ENCODE results near the gene PAPOLG. TPM values are rescaled to one million over a fixed set of nuclear protein-coding genes. Genes with fewer than 3 reads are reported as not detected.

Gene PAPOLG
- total RNA-seq, 1 donor from 2014 or later = 14.8 TPM

DNA sequence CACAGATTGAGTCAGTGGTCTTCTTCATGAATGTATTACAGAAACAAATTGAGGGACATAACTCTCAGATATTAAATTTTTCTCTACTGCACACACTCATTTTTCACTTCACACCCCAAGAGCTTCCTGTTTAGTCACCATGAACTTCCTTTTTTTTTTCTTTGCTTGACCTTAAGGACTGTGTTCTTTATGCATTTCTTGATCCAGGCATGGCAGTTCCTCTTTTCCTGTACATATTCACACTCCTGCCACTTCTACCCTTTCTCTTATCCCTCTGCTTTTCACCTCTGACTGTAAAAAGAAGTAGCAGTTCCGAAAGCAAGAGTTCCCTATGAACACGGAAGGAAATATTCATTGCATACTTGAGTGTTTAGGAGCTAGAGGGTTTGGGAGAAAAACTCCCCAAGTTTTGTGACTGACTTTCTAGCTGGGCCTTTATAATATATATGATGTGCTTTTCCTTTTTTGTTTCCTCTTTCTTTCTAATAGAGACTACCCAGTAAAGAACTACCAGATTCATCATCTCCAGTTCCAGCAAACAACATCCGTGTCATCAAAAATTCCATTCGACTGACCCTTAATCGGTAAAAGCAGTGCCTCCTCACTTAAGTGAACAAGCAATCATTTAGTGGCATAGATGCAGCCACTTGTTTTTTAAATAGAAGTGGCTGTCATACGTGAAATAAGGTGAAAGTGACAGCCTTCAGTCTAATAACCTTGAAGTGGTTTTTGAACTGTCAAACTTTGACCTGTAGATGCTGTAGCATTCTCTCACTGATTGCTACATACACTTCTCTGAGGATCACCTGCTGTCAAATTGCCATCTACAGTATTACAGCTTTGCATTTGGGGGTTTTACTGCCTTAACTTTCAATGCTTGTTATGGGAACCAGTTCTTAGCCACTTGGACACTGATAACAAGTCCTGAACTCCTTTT, 40.8 kb downstream of the PAPOLG start:
- Histone ChIP-seq H3K9ac (ENCODE audit: low read length) (no peak overlapping the region), H3K4me3 (ENCODE audit: insufficient read depth, low read depth, low read length) (no peak overlapping the region), H3K27me3 (ENCODE audit: insufficient read depth, low read length) (no peaks in the 10 kb centered on the region), H3K27ac (ENCODE audit: low read depth, low read length) (no peak overlapping the region), H3K36me3 (ENCODE audit: insufficient read depth, low read length) (peaks cover 30% of the 10 kb centered on the region), H3K79me2 (ENCODE audit: insufficient read depth, low read length) (no peaks in the 10 kb centered on the region), H4K20me1 (ENCODE audit: insufficient read depth, low read length) (no peaks in the 10 kb centered on the region), H3K9me3 (ENCODE audit: insufficient read depth, low read depth, low read length) (no peaks in the 10 kb centered on the region), H3K4me1 (ENCODE audit: insufficient read depth, low read length) (no peaks in the 10 kb centered on the region), H3K4me2 (ENCODE audit: low read length) (no peak overlapping the region), H2AFZ (ENCODE audit: low read depth, low read length) (no peak overlapping the region)
- Mint-ChIP-seq H3K27me3 (ENCODE audit: low read depth, unreplicated experiment) (no peaks in the 10 kb centered on the region), H3K27ac (ENCODE audit: unreplicated experiment) (no peak overlapping the region), H3K9me3 (ENCODE audit: unreplicated experiment) (no peaks in the 10 kb centered on the region), H3K4me3 (ENCODE audit: unreplicated experiment) (no peak overlapping the region), H3K36me3 (ENCODE audit: low read depth, unreplicated experiment) (peaks cover 4% of the 10 kb centered on the region), H3K4me1 (ENCODE audit: low read depth, unreplicated experiment) (peaks cover 5% of the 10 kb centered on the region)
- FAIRE-seq = no peak
- DNase-seq (ENCODE audit: low read depth) = no peak
- TF ChIP-seq EZH2 (IDR thresholded peaks at IDR 0.05; ENCODE audit: insufficient read depth, low read length) = no peak
- TF ChIP-seq, protein P1, sequence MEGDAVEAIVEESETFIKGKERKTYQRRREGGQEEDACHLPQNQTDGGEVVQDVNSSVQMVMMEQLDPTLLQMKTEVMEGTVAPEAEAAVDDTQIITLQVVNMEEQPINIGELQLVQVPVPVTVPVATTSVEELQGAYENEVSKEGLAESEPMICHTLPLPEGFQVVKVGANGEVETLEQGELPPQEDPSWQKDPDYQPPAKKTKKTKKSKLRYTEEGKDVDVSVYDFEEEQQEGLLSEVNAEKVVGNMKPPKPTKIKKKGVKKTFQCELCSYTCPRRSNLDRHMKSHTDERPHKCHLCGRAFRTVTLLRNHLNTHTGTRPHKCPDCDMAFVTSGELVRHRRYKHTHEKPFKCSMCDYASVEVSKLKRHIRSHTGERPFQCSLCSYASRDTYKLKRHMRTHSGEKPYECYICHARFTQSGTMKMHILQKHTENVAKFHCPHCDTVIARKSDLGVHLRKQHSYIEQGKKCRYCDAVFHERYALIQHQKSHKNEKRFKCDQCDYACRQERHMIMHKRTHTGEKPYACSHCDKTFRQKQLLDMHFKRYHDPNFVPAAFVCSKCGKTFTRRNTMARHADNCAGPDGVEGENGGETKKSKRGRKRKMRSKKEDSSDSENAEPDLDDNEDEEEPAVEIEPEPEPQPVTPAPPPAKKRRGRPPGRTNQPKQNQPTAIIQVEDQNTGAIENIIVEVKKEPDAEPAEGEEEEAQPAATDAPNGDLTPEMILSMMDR (IDR thresholded peaks at IDR 0.05; ENCODE audit: insufficient read depth, low read depth, low read length) = no peak

DNA sequence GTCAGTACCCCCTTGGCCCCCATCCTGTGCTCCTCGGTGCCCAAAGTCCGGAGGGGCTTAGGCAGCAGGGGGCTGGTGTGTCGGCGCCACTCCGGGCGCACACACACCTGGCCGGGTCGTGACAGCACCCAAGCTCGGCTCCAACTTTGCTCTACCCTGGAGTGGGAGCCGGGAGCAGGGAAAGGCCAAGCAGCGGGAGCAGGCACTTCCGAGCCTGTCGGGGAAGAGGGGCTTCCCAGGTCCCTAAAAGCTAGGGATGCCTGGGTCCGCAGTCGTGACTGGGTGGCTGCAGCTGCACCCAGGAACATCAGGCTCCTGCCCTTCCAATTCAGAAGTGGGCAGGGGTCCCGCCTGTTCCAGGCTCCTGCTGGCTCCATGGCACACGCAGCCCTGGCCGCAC, 48.4 kb downstream of the PAPOLG start:
- no peaks in the 10 kb centered on the region for H3K79me2 ChIP-seq (ENCODE audit: insufficient read depth, low read length)
- peaks cover 9% of the 10 kb centered on the region for H3K4me1 ChIP-seq (ENCODE audit: insufficient read depth, low read length)
- H3K27ac ChIP-seq (ENCODE audit: low read depth, low read length) = no peak overlapping the region
- H3K9ac ChIP-seq (ENCODE audit: low read length) = no peak overlapping the region
- TF ChIP-seq EZH2 (IDR thresholded peaks at IDR 0.05; ENCODE audit: insufficient read depth, low read length) = no peak
- TF ChIP-seq, protein P1 (IDR thresholded peaks at IDR 0.05; ENCODE audit: insufficient read depth, low read depth, low read length) = no peak
- H3K4me1 Mint-ChIP-seq (ENCODE audit: low read depth, unreplicated experiment) = peaks cover 12% of the 10 kb centered on the region
- H3K9me3 ChIP-seq (ENCODE audit: insufficient read depth, low read depth, low read length) = no peaks in the 10 kb centered on the region
- DNase-seq (ENCODE audit: low read depth) (no peak), FAIRE-seq (no peak)
- H3K36me3 Mint-ChIP-seq (ENCODE audit: low read depth, unreplicated experiment) = peaks cover 4% of the 10 kb centered on the region
- H3K36me3 ChIP-seq (ENCODE audit: insufficient read depth, low read length) = peaks cover 7% of the 10 kb centered on the region
- no peaks in the 10 kb centered on the region for H3K9me3 Mint-ChIP-seq (ENCODE audit: unreplicated experiment)
- H3K27me3 ChIP-seq (ENCODE audit: insufficient read depth, low read length) = no peaks in the 10 kb centered on the region
- no peak overlapping the region for H3K4me3 Mint-ChIP-seq (ENCODE audit: unreplicated experiment)
- no peaks in the 10 kb centered on the region for H3K27me3 Mint-ChIP-seq (ENCODE audit: low read depth, unreplicated experiment)
- H3K27ac Mint-ChIP-seq (ENCODE audit: unreplicated experiment) = no peak overlapping the region
- no peak overlapping the region for H3K4me3 ChIP-seq (ENCODE audit: insufficient read depth, low read depth, low read length)
- no peak overlapping the region for H2AFZ ChIP-seq (ENCODE audit: low read depth, low read length)
- H4K20me1 ChIP-seq (ENCODE audit: insufficient read depth, low read length) = no peaks in the 10 kb centered on the region
- H3K4me2 ChIP-seq (ENCODE audit: low read length) = no peak overlapping the region

DNA sequence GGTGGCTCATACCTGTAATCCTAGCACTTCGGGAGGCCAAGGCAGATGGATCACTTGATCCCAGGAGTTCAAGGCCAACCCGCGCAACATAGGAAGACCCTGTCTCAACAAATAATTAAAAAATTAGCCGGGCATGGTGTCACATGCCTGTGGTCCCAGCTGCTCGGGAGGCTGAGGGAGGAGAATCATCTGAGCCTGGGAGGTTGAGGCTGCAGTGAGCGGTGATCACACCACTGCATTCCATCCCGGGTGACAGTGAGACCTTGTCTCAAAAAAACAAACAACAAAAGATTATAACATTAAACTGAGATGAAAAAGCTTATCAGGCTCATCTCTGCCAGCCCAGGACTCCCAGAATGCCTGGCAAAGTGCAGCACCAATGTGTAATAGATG, 50.5 kb downstream of the PAPOLG start:
- Histone ChIP-seq H3K79me2 (ENCODE audit: insufficient read depth, low read length) (no peaks in the 10 kb centered on the region), H4K20me1 (ENCODE audit: insufficient read depth, low read length) (no peaks in the 10 kb centered on the region), H3K27me3 (ENCODE audit: insufficient read depth, low read length) (no peaks in the 10 kb centered on the region), H3K36me3 (ENCODE audit: insufficient read depth, low read length) (no peaks in the 10 kb centered on the region), H3K4me1 (ENCODE audit: insufficient read depth, low read length) (peaks cover 9% of the 10 kb centered on the region), H3K27ac (ENCODE audit: low read depth, low read length) (peak overlapping the region; percentile 4), H3K4me2 (ENCODE audit: low read length) (peak overlapping the region; percentile 53), H3K9me3 (ENCODE audit: insufficient read depth, low read depth, low read length) (no peaks in the 10 kb centered on the region), H3K4me3 (ENCODE audit: insufficient read depth, low read depth, low read length) (no peak overlapping the region), H3K9ac (ENCODE audit: low read length) (no peak overlapping the region), H2AFZ (ENCODE audit: low read depth, low read length) (peak overlapping the region; percentile 29)
- Mint-ChIP-seq H3K9me3 (ENCODE audit: unreplicated experiment) (no peaks in the 10 kb centered on the region), H3K4me1 (ENCODE audit: low read depth, unreplicated experiment) (peaks cover 12% of the 10 kb centered on the region), H3K27ac (ENCODE audit: unreplicated experiment) (peak overlapping the region; percentile 83), H3K4me3 (ENCODE audit: unreplicated experiment) (no peak overlapping the region), H3K36me3 (ENCODE audit: low read depth, unreplicated experiment) (peaks cover 4% of the 10 kb centered on the region), H3K27me3 (ENCODE audit: low read depth, unreplicated experiment) (no peaks in the 10 kb centered on the region)
- no peak for FAIRE-seq
- no peak for DNase-seq (ENCODE audit: low read depth)
- no peak for TF ChIP-seq EZH2 (IDR thresholded peaks at IDR 0.05; ENCODE audit: insufficient read depth, low read length)
- TF ChIP-seq, protein P1 (IDR thresholded peaks at IDR 0.05; ENCODE audit: insufficient read depth, low read depth, low read length) = no peak

Measured in astrocyte (in vitro differentiated cells and primary cell).